ENCODE results near the gene DAPK2.

DAPK2 gene

GRCh38 chr15:64022571-64022970 is 23.7 kb downstream of the DAPK2 start:
- DNase-seq = no peak

GRCh38 chr15:64019764-64020163 is 26.5 kb downstream of the DAPK2 start:
- no peak for DNase-seq

GRCh38 chr15:64017591-64018163 is 28.6 kb downstream of the DAPK2 start:
- DNase-seq = no peak

GRCh38 chr15:64017082-64017588 is 29.1 kb downstream of the DAPK2 start:
- DNase-seq = no peak

- no peak for DNase-seq
These were observed 30.0 kb downstream of the DAPK2 start for GRCh38 chr15:64016257-64016656.

GRCh38 chr15:64014995-64015394 is 31.3 kb downstream of the DAPK2 start:
- DNase-seq = no peak

- DNase-seq = no peak
These were observed 32.9 kb downstream of the DAPK2 start for GRCh38 chr15:64013179-64014062.

- DNase-seq = no peak
These were observed 34.5 kb downstream of the DAPK2 start for GRCh38 chr15:64011736-64012135.

- no peak for DNase-seq
These were observed 35.6 kb downstream of the DAPK2 start for GRCh38 chr15:64010719-64011118.

GRCh38 chr15:64009798-64010261 is 36.5 kb downstream of the DAPK2 start:
- no peak for DNase-seq

GRCh38 chr15:64009241-64009640 is 37.0 kb downstream of the DAPK2 start:
- no peak for DNase-seq

GRCh38 chr15:64008177-64008576 is 38.1 kb downstream of the DAPK2 start:
- DNase-seq = no peak

GRCh38 chr15:64006642-64007041 is 39.6 kb downstream of the DAPK2 start:
- no peak for DNase-seq

GRCh38 chr15:64004587-64004986 is 41.7 kb downstream of the DAPK2 start:
- no peak for DNase-seq

- no peak for DNase-seq
These were observed 42.2 kb downstream of the DAPK2 start for GRCh38 chr15:64004056-64004455.

- DNase-seq = no peak
These were observed 43.1 kb downstream of the DAPK2 start for GRCh38 chr15:64003182-64003581.

- DNase-seq = no peak
These were observed 45.1 kb downstream of the DAPK2 start for GRCh38 chr15:64001148-64001547.

GRCh38 chr15:64000183-64000951 is 45.9 kb downstream of the DAPK2 start:
- no peak for DNase-seq

GRCh38 chr15:63999177-63999576 is 47.1 kb downstream of the DAPK2 start:
- no peak for DNase-seq

- DNase-seq = no peak
These were observed 47.8 kb downstream of the DAPK2 start for GRCh38 chr15:63998489-63998888.

GRCh38 chr15:63997715-63998442 is 48.4 kb downstream of the DAPK2 start:
- DNase-seq = no peak

GRCh38 chr15:63996794-63997357 is 49.4 kb downstream of the DAPK2 start:
- DNase-seq = no peak

All from hippocampal formation (tissue), 2 donors.